Measurements from ENCODE around the gene SLC6A6.

The SLC6A6 gene

DNA sequence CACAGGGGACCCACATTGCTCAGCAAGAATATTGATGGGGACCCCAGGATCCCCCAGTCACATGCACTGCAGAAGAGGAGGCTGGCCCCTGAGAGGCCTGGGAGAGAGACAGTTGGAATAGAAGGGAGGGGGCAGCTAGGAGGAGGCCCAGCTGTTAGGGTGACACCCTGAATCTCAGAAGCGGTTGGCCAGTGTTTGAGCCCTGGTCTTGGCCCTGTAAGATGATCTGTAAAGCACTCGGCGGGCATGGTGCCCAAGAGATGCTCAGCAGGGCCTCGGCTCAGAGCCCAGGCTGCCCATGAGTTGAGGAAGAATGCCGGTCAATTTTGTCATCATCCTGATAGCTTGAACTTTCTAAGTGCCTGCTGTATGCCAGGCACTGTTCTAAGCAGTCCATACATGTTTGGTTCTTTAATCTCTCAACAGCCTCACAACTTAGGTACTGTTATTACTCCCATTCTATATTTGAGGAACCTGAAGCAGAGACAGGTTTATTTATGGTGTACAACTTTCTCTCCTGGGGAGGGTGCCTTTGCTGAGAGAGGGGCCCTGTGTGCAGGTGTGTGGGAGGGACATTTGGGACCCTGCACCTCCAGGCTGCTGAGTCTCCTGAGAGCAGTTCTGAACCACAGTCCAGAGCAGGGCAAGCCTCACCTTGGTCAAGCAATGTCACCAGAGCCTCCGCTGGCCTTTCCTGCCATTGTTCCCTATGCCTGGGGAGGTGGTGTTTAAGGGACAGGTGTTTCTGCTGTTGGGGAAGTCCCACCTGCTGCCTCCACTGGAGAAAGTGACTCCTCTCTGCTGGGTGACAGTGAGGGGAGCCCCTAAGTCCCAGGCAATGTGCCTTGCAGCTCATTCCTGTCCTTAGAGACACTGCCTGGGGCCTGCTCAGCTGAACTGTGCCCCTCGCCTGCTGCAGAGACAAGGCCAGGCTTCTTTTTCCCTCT is 26.0 kb downstream of the SLC6A6 start:
- Histone ChIP-seq H3K4me1 (ENCODE audit: insufficient read depth, insufficient read length) (peaks cover 41% of the 10 kb centered on the region), H3K36me3 (ENCODE audit: insufficient read depth, insufficient read length, low read length) (peaks cover 61% of the 10 kb centered on the region), H3K9me3 (ENCODE audit: insufficient read depth, low read length) (no peaks in the 10 kb centered on the region), H3K4me3 (ENCODE audit: insufficient read length, low read depth) (no peak overlapping the region), H3K9ac (ENCODE audit: insufficient read length, low read depth) (no peak overlapping the region), H3K27me3 (ENCODE audit: insufficient read depth, insufficient read length) (no peaks in the 10 kb centered on the region)
- no peak for TF ChIP-seq SUZ12 (IDR thresholded peaks at IDR 0.05; ENCODE audit: extremely low read depth, insufficient read depth, insufficient read length)
- no peak for TF ChIP-seq ZNF274 (IDR thresholded peaks at IDR 0.05; ENCODE audit: low read depth, low read length)
- TF ChIP-seq YY1 (IDR thresholded peaks at IDR 0.05; ENCODE audit: insufficient read depth, insufficient read length), result no peak
- no peak for DNase-seq (ENCODE audit: low read depth, low spot score)

DNA sequence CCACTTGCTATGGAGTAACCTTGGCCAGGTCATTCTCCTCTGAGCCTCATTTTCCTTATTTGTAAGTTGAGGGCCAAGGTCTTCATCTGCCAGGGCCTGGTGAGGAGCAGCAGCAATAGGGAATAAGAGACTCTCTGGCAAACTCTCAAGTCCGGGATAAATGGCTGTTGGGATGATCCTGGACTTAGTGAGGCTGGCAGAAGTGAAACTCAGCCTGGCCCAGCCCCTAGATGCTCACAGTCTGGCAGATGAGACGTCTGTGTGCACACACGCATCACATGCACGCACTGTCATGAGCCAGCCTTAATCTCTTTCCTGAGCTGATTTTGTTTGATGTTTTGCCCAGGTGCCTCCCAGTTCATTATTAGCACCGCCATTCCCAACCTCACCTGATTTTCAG is 26.8 kb downstream of the SLC6A6 start:
- Histone ChIP-seq H3K4me1 (ENCODE audit: insufficient read depth, insufficient read length) (peaks cover 35% of the 10 kb centered on the region), H3K9me3 (ENCODE audit: insufficient read depth, low read length) (no peaks in the 10 kb centered on the region), H3K36me3 (ENCODE audit: insufficient read depth, insufficient read length, low read length) (peaks cover 63% of the 10 kb centered on the region), H3K9ac (ENCODE audit: insufficient read length, low read depth) (no peak overlapping the region), H3K4me3 (ENCODE audit: insufficient read length, low read depth) (no peak overlapping the region), H3K27me3 (ENCODE audit: insufficient read depth, insufficient read length) (no peaks in the 10 kb centered on the region)
- TF ChIP-seq ZNF274 (IDR thresholded peaks at IDR 0.05; ENCODE audit: low read depth, low read length), result no peak
- no peak for TF ChIP-seq YY1 (IDR thresholded peaks at IDR 0.05; ENCODE audit: insufficient read depth, insufficient read length)
- TF ChIP-seq SUZ12 (IDR thresholded peaks at IDR 0.05; ENCODE audit: extremely low read depth, insufficient read depth, insufficient read length), result no peak
- DNase-seq (ENCODE audit: low read depth, low spot score), result no peak

DNA sequence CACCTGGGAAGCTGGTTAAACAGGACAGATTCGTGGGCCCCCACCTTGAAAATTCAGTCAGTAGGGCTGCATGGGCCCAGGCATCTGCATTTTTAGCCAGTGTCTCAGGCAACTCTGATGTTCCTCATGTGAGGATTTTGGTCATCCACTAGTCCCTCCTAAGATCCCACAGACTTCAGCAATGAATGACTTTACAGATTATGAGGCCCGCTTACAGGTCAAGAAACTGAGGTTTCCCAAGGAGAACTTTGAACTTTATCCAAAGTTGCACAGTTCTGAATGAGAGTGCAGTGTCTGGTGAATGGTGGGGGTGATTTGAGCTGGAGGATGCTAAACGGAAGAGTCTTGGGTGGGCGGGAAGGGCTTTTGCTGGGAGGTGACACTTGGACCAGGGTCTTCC is 27.2 kb downstream of the SLC6A6 start:
- Histone ChIP-seq H3K4me3 (ENCODE audit: insufficient read length, low read depth) (no peak overlapping the region), H3K27me3 (ENCODE audit: insufficient read depth, insufficient read length) (no peaks in the 10 kb centered on the region), H3K9ac (ENCODE audit: insufficient read length, low read depth) (no peak overlapping the region), H3K9me3 (ENCODE audit: insufficient read depth, low read length) (no peaks in the 10 kb centered on the region), H3K36me3 (ENCODE audit: insufficient read depth, insufficient read length, low read length) (peaks cover 66% of the 10 kb centered on the region), H3K4me1 (ENCODE audit: insufficient read depth, insufficient read length) (peaks cover 33% of the 10 kb centered on the region)
- DNase-seq (ENCODE audit: low read depth, low spot score), result no peak
- TF ChIP-seq YY1 (IDR thresholded peaks at IDR 0.05; ENCODE audit: insufficient read depth, insufficient read length) (no peak), ZNF274 (IDR thresholded peaks at IDR 0.05; ENCODE audit: low read depth, low read length) (no peak), SUZ12 (IDR thresholded peaks at IDR 0.05; ENCODE audit: extremely low read depth, insufficient read depth, insufficient read length) (no peak)

DNA sequence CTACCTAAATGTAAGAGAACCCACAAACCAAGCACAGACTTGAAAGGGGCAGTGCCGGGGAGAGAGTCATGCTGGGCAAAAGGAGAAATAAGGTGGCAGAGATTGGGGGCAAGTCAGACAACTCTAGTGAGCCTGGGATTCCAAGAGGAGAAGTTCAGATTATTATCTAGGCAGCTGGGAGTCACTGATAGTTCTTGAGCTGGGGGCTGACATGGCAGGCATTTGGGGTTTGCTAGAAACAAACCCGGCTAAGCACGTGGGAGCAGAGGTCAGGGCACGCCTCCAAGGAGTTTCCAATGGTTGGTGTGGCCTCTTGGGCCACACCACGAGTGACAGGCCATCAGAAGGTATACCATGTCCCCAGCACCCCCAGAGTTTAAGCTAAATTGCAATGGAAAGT is 27.6 kb downstream of the SLC6A6 start:
- TF ChIP-seq YY1 (IDR thresholded peaks at IDR 0.05; ENCODE audit: insufficient read depth, insufficient read length), result no peak
- TF ChIP-seq ZNF274 (IDR thresholded peaks at IDR 0.05; ENCODE audit: low read depth, low read length), result no peak
- no peak for TF ChIP-seq SUZ12 (IDR thresholded peaks at IDR 0.05; ENCODE audit: extremely low read depth, insufficient read depth, insufficient read length)
- Histone ChIP-seq H3K9ac (ENCODE audit: insufficient read length, low read depth) (no peak overlapping the region), H3K4me1 (ENCODE audit: insufficient read depth, insufficient read length) (peaks cover 35% of the 10 kb centered on the region), H3K9me3 (ENCODE audit: insufficient read depth, low read length) (no peaks in the 10 kb centered on the region), H3K36me3 (ENCODE audit: insufficient read depth, insufficient read length, low read length) (peaks cover 66% of the 10 kb centered on the region), H3K27me3 (ENCODE audit: insufficient read depth, insufficient read length) (no peaks in the 10 kb centered on the region), H3K4me3 (ENCODE audit: insufficient read length, low read depth) (no peak overlapping the region)
- DNase-seq (ENCODE audit: low read depth, low spot score), result no peak

DNA sequence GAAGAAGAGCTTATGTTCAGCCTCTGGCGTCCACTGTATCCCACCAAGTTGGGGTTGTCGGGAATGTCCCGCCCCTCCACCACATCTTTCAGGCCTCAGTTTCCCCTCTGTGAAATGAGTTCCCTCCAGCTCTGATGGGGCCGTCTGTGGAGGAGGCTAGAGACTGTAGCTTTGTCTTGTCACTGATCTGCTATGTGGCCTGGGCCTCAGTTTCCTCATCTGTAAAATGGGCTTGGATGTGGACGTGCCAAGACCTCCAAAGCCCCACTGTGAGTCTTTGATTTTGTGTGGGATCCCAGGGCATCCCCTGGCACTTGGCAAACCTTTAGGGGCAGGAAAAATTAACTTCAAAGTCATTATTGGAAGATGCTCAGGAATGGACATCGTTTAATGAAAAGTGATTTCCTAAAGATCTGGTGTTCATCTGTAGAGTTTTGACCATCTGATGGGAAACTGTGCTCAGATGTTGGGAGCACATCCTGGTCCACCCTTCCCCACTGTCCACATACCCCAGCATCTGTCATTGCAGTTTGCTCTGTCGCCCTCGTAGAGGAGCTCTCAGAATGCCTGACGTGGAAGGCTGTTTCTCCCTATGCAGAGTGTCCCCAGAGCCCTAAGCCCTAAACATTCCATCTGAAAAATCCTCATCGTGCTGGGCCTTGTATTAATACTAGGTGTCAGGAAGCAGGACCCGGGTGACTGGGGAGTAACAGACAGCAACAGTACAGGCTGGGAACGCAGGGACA is 28.5 kb downstream of the SLC6A6 start:
- H3K36me3 ChIP-seq (ENCODE audit: insufficient read depth, insufficient read length, low read length), result peaks cover 71% of the 10 kb centered on the region
- H3K27me3 ChIP-seq (ENCODE audit: insufficient read depth, insufficient read length), result no peaks in the 10 kb centered on the region
- H3K9ac ChIP-seq (ENCODE audit: insufficient read length, low read depth), result no peak overlapping the region
- H3K9me3 ChIP-seq (ENCODE audit: insufficient read depth, low read length), result no peaks in the 10 kb centered on the region
- TF ChIP-seq SUZ12 (IDR thresholded peaks at IDR 0.05; ENCODE audit: extremely low read depth, insufficient read depth, insufficient read length) (no peak), ZNF274 (IDR thresholded peaks at IDR 0.05; ENCODE audit: low read depth, low read length) (no peak), YY1 (IDR thresholded peaks at IDR 0.05; ENCODE audit: insufficient read depth, insufficient read length) (no peak)
- peaks cover 34% of the 10 kb centered on the region for H3K4me1 ChIP-seq (ENCODE audit: insufficient read depth, insufficient read length)
- no peak overlapping the region for H3K4me3 ChIP-seq (ENCODE audit: insufficient read length, low read depth)
- DNase-seq (ENCODE audit: low read depth, low spot score), result no peak

DNA sequence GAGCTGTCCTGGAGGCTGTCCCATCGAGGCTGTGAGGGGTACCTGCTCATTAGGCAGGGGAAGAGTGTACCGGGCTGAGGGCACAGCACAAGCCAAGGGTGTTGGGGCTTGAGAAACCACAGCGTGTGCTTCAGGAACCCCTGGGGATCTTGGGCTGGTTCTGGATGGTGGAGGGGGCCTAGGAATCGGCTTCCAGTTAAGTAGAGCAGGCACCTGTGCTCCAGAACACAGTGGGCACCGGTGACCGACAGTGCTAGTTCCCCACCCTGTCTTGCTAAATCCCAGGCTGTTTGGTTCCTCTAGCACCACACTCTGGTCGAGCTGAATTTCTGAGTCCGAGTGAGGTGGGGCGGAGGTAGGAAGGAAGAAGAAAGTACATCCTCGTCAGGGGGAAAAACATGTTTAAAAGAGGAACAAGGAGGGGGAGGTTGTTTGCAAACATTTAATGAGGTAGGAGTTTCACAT is 29.1 kb downstream of the SLC6A6 start:
- Histone ChIP-seq H3K9me3 (ENCODE audit: insufficient read depth, low read length) (no peaks in the 10 kb centered on the region), H3K4me1 (ENCODE audit: insufficient read depth, insufficient read length) (peaks cover 33% of the 10 kb centered on the region), H3K4me3 (ENCODE audit: insufficient read length, low read depth) (no peak overlapping the region), H3K9ac (ENCODE audit: insufficient read length, low read depth) (peak overlapping the region; percentile 57), H3K27me3 (ENCODE audit: insufficient read depth, insufficient read length) (no peaks in the 10 kb centered on the region), H3K36me3 (ENCODE audit: insufficient read depth, insufficient read length, low read length) (peaks cover 69% of the 10 kb centered on the region)
- TF ChIP-seq ZNF274 (IDR thresholded peaks at IDR 0.05; ENCODE audit: low read depth, low read length) (no peak), YY1 (IDR thresholded peaks at IDR 0.05; ENCODE audit: insufficient read depth, insufficient read length) (no peak), SUZ12 (IDR thresholded peaks at IDR 0.05; ENCODE audit: extremely low read depth, insufficient read depth, insufficient read length) (no peak)
- DNase-seq (ENCODE audit: low read depth, low spot score), result no peak
